Liver (tissue), 9 donors: ENCODE measurements around the gene MED15. TPM values are rescaled to one million over a fixed set of nuclear protein-coding genes. Genes with fewer than 3 reads are reported as not detected.

Source experiments
- DNase-seq: peaks from one replicate; pipeline ENCODE4 v3.0.0-alpha.2; 2017; ENCODE audit warnings: low spot score
- H3K27ac ChIP-seq, 2 donors: one replicate each; pipeline ENCODE4 v1.7.0; 2013; ENCODE audit warnings: inconsistent platforms in 2 of 2, low read length in 2 of 2, control low read depth in 1 of 2, low read depth in 1 of 2, mild to moderate bottlenecking in 1 of 2
- H3K27me3 ChIP-seq, 4 donors: one replicate each; pipeline versions ENCODE4 v1.6.1 to v1.7.0; 2013; ENCODE audit warnings: low read length in 3 of 4, inconsistent platforms in 1 of 4, mild to moderate bottlenecking in 1 of 4, moderate library complexity in 1 of 4; ENCODE audit not compliant: control insufficient read depth in 4 of 4, insufficient read depth in 4 of 4
- H3K36me3 ChIP-seq, 4 donors: one replicate each; pipeline versions ENCODE4 v1.6.1 to v1.7.0; 2013; ENCODE audit warnings: low read length in 3 of 4, mild to moderate bottlenecking in 3 of 4, low read depth in 1 of 4, moderate library complexity in 1 of 4; ENCODE audit not compliant: control insufficient read depth in 4 of 4, insufficient read depth in 3 of 4
- H3K4me1 ChIP-seq, 4 donors: one replicate each; pipeline versions ENCODE4 v1.6.1 to v1.7.0; 2013; ENCODE audit warnings: low read length in 3 of 4, mild to moderate bottlenecking in 3 of 4, moderate library complexity in 1 of 4; ENCODE audit not compliant: control insufficient read depth in 4 of 4, insufficient read depth in 4 of 4
- H3K4me3 ChIP-seq, 3 donors: one replicate each; pipeline versions ENCODE4 v1.6.1 to v1.7.0; 2013; ENCODE audit warnings: low read length in 3 of 3, control low read depth in 1 of 3, low read depth in 1 of 3, mild to moderate bottlenecking in 1 of 3
- H3K9ac ChIP-seq, 2 donors: one replicate each; pipeline ENCODE4 v1.7.0; 2013; ENCODE audit warnings: low read length in 2 of 2, mild to moderate bottlenecking in 2 of 2, moderate library complexity in 2 of 2, control low read depth in 1 of 2, low read depth in 1 of 2
- H3K9me3 ChIP-seq, 4 donors: one replicate each; pipeline versions ENCODE4 v1.6.1 to v1.7.0; 2013; ENCODE audit warnings: low read length in 3 of 4; ENCODE audit not compliant: control insufficient read depth in 4 of 4
- ATF3 ChIP-seq: IDR thresholded peaks from 2 replicates; pipeline ENCODE4 v1.6.1; 2016; ENCODE audit warnings: antibody characterized with exemption
- HNF4A ChIP-seq, 2 donors: conservative IDR thresholded peaks; 2 replicates each; pipeline ENCODE4 v1.6.1; 2016; ENCODE audit warnings: antibody characterized with exemption in 2 of 2, mild to moderate bottlenecking in 2 of 2
- HNF4G ChIP-seq: IDR thresholded peaks from 2 replicates; pipeline ENCODE4 v1.6.1; 2016; ENCODE audit warnings: antibody characterized with exemption
- JUND ChIP-seq, 2 donors: IDR thresholded peaks; 2 replicates each; pipeline ENCODE4 v1.6.1; 2016; ENCODE audit warnings: antibody characterized with exemption in 2 of 2
- MAX ChIP-seq: IDR thresholded peaks from 2 replicates; pipeline ENCODE4 v1.6.1; 2016; ENCODE audit warnings: antibody characterized with exemption
- NR2F2 ChIP-seq: IDR thresholded peaks from 2 replicates; pipeline ENCODE4 v1.6.1; 2016; ENCODE audit warnings: antibody characterized with exemption
- RAD21 ChIP-seq, 2 donors: IDR thresholded peaks; 2 replicates each; pipeline ENCODE4 v1.6.1; 2016; ENCODE audit warnings: antibody characterized with exemption in 2 of 2, mild to moderate bottlenecking in 2 of 2
- REST ChIP-seq: IDR thresholded peaks from 2 replicates; pipeline ENCODE4 v1.6.1; 2016; ENCODE audit warnings: antibody characterized with exemption, mild to moderate bottlenecking
- RXRA ChIP-seq, 2 donors: IDR thresholded peaks; 2 replicates each; pipeline ENCODE4 v1.6.1; 2017 to 2018; ENCODE audit warnings: antibody characterized with exemption in 2 of 2, mild to moderate bottlenecking in 1 of 2
- SP1 ChIP-seq: IDR thresholded peaks from 2 replicates; pipeline ENCODE4 v1.6.1; 2018; ENCODE audit warnings: antibody characterized with exemption, mild to moderate bottlenecking
- TAF1 ChIP-seq: conservative IDR thresholded peaks from 2 replicates; pipeline ENCODE4 v1.6.1; 2016; ENCODE audit warnings: antibody characterized with exemption, mild to moderate bottlenecking
- YY1 ChIP-seq: IDR thresholded peaks from 2 replicates; pipeline ENCODE4 v1.6.1; 2016; ENCODE audit warnings: antibody characterized with exemption, mild to moderate bottlenecking
- WGBS: extraction: QIAGEN DNeasy Blood & Tissue Kit; methylation state at CpG from one replicate; pipeline ENCODE4 v1.1.7; 2013; 5-methylcytosine and 5-hydroxymethylcytosine counted together
- polyA plus RNA-seq, 2 donors: library from polyadenylated mRNA; stranded (reverse) in 1 of 2; unstranded in 1 of 2; fragments of 200-250 nt in 1 of 2; fragments of >200 nt in 1 of 2; fragmentation: Nextera tagmentation in 1 of 2; extraction: Ambion mirVana in 1 of 2; gene quantifications; one replicate each; pipeline versions ENCODE4 v1.2.1 to v1.2.3, GENCODE V29; 2013 to 2015
- total RNA-seq, 2 donors: library from RNA; depleted of rRNA; stranded (reverse); fragments of >200 nt; gene quantifications; one replicate each; pipeline ENCODE4 v1.2.3, GENCODE V29; 2014
- TF ChIP-seq, protein P1 (sequence below): IDR thresholded peaks from 2 replicates; pipeline ENCODE4 v1.6.1; 2016; ENCODE audit warnings: antibody characterized with exemption
- TF ChIP-seq, protein P2 (sequence below): fragments of 150-350 bp; IDR thresholded peaks from 2 replicates; pipeline ENCODE4 v1.5.1; 2017; ENCODE audit warnings: improper control_type of control experiment, low read depth, low read length; ENCODE audit not compliant: missing input control
- donor health status: healthy.
- donor health status: healthy.
- donor health status: healthy.
- donor health status: healthy.
- donor health status: healthy.

Gene MED15
- total and polyA plus RNA-seq, 4 donors, result 9.7 to 28.0 (median 16.2) TPM

DNA sequence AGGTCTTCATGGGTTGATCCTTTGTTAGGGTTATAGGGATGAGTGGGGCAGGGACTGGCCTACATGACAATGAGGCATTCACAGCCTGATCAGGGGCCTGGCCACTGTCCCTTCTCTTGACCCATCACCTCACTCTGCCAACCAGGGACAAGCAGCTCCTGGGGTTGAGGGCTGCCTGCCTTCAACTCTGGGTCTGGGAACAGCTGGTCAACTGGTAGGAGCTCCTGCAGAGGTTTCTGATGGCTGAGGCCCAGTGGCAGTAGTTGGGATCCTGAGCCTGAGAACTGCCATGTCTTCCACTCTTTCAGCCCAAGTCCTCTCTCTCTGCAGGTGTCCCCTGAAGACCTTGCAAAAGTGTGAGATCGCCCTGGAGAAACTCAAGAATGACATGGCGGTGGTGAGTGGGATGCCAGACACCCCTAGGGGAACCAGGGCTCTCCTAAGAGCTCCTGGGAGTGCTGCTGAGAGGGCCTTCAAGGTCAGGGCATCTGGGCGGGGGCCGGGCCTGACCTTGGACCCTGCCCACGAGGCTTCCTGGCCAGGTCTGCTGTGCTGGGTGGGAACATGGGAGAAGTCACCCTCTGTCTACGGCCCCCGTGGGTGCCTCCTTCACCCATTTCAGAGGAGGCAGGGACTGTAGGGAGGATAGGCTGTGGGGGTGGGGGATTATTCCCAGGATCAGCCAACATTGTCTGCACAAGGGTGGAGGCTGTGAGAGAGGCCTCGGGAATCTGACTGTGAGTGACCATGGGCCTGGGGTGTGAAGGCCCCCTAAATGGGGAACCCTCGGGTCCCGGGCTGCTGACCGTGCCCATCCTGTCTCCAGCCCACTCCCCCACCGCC is 76.8 kb downstream of the MED15 start:
- H3K9me3 ChIP-seq, result no peaks in the 10 kb centered on the region
- DNase-seq, result no peak
- 95% methylated on average over 12 of the region's 12 CpGs for WGBS
- H3K27ac ChIP-seq, result no peak overlapping the region
- no peaks in the 10 kb centered on the region for H3K27me3 ChIP-seq
- H3K4me1 ChIP-seq, result no peaks in the 10 kb centered on the region
- TF ChIP-seq HNF4A (conservative IDR thresholded peaks at IDR 0.05) (no peak), HNF4G (no peak), JUND (IDR thresholded peaks at IDR 0.05) (no peak), RAD21 (IDR thresholded peaks at IDR 0.05) (no peak), RXRA (IDR thresholded peaks at IDR 0.05) (no peak), TAF1 (no peak), ATF3 (no peak), YY1 (no peak), REST (no peak), SP1 (no peak)
- TF ChIP-seq, protein P1, sequence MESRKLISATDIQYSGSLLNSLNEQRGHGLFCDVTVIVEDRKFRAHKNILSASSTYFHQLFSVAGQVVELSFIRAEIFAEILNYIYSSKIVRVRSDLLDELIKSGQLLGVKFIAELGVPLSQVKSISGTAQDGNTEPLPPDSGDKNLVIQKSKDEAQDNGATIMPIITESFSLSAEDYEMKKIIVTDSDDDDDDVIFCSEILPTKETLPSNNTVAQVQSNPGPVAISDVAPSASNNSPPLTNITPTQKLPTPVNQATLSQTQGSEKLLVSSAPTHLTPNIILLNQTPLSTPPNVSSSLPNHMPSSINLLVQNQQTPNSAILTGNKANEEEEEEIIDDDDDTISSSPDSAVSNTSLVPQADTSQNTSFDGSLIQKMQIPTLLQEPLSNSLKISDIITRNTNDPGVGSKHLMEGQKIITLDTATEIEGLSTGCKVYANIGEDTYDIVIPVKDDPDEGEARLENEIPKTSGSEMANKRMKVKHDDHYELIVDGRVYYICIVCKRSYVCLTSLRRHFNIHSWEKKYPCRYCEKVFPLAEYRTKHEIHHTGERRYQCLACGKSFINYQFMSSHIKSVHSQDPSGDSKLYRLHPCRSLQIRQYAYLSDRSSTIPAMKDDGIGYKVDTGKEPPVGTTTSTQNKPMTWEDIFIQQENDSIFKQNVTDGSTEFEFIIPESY, result no peak
- TF ChIP-seq, protein P2, sequence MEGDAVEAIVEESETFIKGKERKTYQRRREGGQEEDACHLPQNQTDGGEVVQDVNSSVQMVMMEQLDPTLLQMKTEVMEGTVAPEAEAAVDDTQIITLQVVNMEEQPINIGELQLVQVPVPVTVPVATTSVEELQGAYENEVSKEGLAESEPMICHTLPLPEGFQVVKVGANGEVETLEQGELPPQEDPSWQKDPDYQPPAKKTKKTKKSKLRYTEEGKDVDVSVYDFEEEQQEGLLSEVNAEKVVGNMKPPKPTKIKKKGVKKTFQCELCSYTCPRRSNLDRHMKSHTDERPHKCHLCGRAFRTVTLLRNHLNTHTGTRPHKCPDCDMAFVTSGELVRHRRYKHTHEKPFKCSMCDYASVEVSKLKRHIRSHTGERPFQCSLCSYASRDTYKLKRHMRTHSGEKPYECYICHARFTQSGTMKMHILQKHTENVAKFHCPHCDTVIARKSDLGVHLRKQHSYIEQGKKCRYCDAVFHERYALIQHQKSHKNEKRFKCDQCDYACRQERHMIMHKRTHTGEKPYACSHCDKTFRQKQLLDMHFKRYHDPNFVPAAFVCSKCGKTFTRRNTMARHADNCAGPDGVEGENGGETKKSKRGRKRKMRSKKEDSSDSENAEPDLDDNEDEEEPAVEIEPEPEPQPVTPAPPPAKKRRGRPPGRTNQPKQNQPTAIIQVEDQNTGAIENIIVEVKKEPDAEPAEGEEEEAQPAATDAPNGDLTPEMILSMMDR, result no peak
- no peak overlapping the region for H3K9ac ChIP-seq
- H3K36me3 ChIP-seq, result peaks cover 21 to 63% (median 26%) of the 10 kb centered on the region in 4 donors
- no peak overlapping the region for H3K4me3 ChIP-seq

DNA sequence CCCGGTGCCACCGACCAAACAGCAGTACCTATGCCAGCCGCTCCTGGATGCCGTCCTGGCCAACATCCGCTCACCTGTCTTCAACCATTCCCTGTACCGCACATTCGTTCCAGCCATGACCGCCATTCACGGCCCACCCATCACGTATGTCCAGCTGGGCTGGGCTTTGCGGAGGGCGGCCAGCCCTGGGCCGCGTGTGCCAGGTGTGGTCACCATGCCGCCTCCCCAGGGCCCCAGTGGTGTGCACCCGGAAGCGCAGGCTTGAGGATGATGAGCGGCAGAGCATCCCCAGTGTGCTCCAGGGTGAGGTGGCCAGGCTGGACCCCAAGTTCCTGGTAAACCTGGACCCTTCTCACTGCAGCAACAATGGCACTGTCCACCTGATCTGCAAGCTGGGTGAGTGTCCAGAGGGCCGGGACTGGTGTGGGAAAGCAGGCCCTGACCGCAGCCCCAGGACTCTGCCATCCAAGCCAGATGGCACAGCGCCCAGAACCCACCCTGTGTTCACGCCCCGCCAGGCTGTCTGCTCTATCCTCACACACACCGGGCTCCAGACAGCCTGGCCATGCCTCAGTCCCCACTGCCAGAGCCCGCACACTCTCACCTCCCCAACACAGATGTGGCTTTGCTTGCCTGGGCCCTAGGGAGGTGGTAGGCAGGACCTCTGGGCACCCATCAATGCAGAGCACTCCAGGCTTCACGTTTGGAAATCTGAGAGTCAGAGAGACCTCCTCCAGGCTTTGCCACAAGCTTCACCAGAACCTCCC is 77.6 kb downstream of the MED15 start:
- Histone ChIP-seq H3K27me3 (no peaks in the 10 kb centered on the region), H3K9me3 (no peaks in the 10 kb centered on the region), H3K4me3 (no peak overlapping the region), H3K9ac (no peak overlapping the region), H3K4me1 (no peaks in the 10 kb centered on the region), H3K36me3 (peaks cover 21 to 59% (median 26%) of the 10 kb centered on the region in 4 donors), H3K27ac (no peak overlapping the region)
- no peak for TF ChIP-seq HNF4G
- no peak for TF ChIP-seq MAX
- no peak for TF ChIP-seq ATF3
- no peak for TF ChIP-seq NR2F2
- TF ChIP-seq, protein P1, result no peak
- TF ChIP-seq REST, result no peak
- no peak for TF ChIP-seq YY1
- 95% methylated on average over 26 of the region's 26 CpGs for WGBS
- DNase-seq, result no peak
